Stomach smooth muscle (tissue), 2 donors: ENCODE data around the gene CASKIN2.
"Not testable (repeated sequence)": the region's sequence is repeated elsewhere in the genome, so short reads cannot be mapped to it uniquely, and the experiment has no call there.

Experiments
- H3K27ac ChIP-seq: one replicate; pipeline ENCODE4 v1.7.0; 2013; ENCODE audit warnings: mild to moderate bottlenecking, low read length, inconsistent platforms
- H3K27me3 ChIP-seq, 2 donors: one replicate each; pipeline ENCODE4 v1.7.0; 2013; ENCODE audit warnings: low read length in 2 of 2; ENCODE audit not compliant: insufficient read depth in 2 of 2, control insufficient read depth in 1 of 2
- H3K36me3 ChIP-seq, 2 donors: one replicate each; pipeline ENCODE4 v1.7.0; 2013; ENCODE audit warnings: low read length in 2 of 2; ENCODE audit not compliant: control insufficient read depth in 2 of 2, insufficient read depth in 2 of 2
- H3K4me1 ChIP-seq: one replicate; pipeline ENCODE4 v1.7.0; 2013; ENCODE audit warnings: low read length; ENCODE audit not compliant: control insufficient read depth, insufficient read depth
- H3K4me3 ChIP-seq, 2 donors: one replicate each; pipeline ENCODE4 v1.7.0; 2013; ENCODE audit warnings: low read length in 2 of 2
- H3K9ac ChIP-seq, 2 donors: one replicate each; pipeline ENCODE4 v1.7.0; 2013; ENCODE audit warnings: low read length in 2 of 2, mild to moderate bottlenecking in 1 of 2
- H3K9me3 ChIP-seq, 2 donors: one replicate each; pipeline ENCODE4 v1.7.0; 2013; ENCODE audit warnings: low read length in 2 of 2; ENCODE audit not compliant: control insufficient read depth in 2 of 2
- donor health status: healthy.
- donor health status: Pancreatic carcinoma.

Gene CASKIN2

GRCh38 chr17:75459590-75460267 lies 55.6 kb downstream of the CASKIN2 start:
- peaks cover 30% of the 10 kb centered on the region for H3K4me1 ChIP-seq
- no peaks in the 10 kb centered on the region for H3K27me3 ChIP-seq
- no peaks in the 10 kb centered on the region for H3K9me3 ChIP-seq
- H3K27ac ChIP-seq = no peak overlapping the region
- no peaks in the 10 kb centered on the region for H3K36me3 ChIP-seq
- H3K9ac ChIP-seq = no peak overlapping the region
- H3K4me3 ChIP-seq = peak overlapping the region in 1 of 2 donors; percentile 8

- Histone ChIP-seq H3K27me3 (no peaks in the 10 kb centered on the region), H3K9me3 (no peaks in the 10 kb centered on the region), H3K9ac (no peak overlapping the region), H3K36me3 (no peaks in the 10 kb centered on the region), H3K27ac (no peak overlapping the region), H3K4me1 (peaks cover 30% of the 10 kb centered on the region), H3K4me3 (no peak overlapping the region)
Measured at GRCh38 chr17:75459246-75459589, 56.1 kb downstream of the CASKIN2 start.

GRCh38 chr17:75457047-75457654 lies 58.2 kb downstream of the CASKIN2 start:
- Histone ChIP-seq H3K27me3 (no peaks in the 10 kb centered on the region), H3K4me3 (peak overlapping the region; percentile 93 to 98), H3K27ac (peak overlapping the region; percentile 88), H3K9me3 (no peaks in the 10 kb centered on the region), H3K36me3 (no peaks in the 10 kb centered on the region), H3K9ac (peak overlapping the region; percentile 95 to 98), H3K4me1 (peaks cover 30% of the 10 kb centered on the region)

GRCh38 chr17:75456417-75457046 lies 58.8 kb downstream of the CASKIN2 start, which contains the start of gene TMEM94:
Gene TMEM94, plus strand, starts transcription at chr17:75456635. Its CDS starts 15,271 bp downstream, at chr17:75471906.
- Histone ChIP-seq H3K27me3 (no peaks in the 10 kb centered on the region), H3K9ac (peak within 1 kb of the TSS; percentile 95 to 98), H3K27ac (peak within 1 kb of the TSS; percentile 88), H3K9me3 (no peaks in the 10 kb centered on the region), H3K4me1 (peaks cover 30% of the 10 kb centered on the region), H3K4me3 (peak within 1 kb of the TSS; percentile 93 to 98), H3K36me3 (no peaks in the 10 kb centered on the region)

GRCh38 chr17:75456039-75456416 lies 59.3 kb downstream of the CASKIN2 start:
- no peaks in the 10 kb centered on the region for H3K36me3 ChIP-seq
- H3K27me3 ChIP-seq = no peaks in the 10 kb centered on the region
- H3K27ac ChIP-seq = peak overlapping the region; percentile 88
- peak overlapping the region; percentile 38 to 93 for H3K4me3 ChIP-seq
- H3K4me1 ChIP-seq = peaks cover 30% of the 10 kb centered on the region
- peak overlapping the region; percentile 80 to 98 for H3K9ac ChIP-seq
- no peaks in the 10 kb centered on the region for H3K9me3 ChIP-seq

- H3K9me3 ChIP-seq, H3K36me3 ChIP-seq, H3K27ac ChIP-seq, H3K9ac ChIP-seq, H3K27me3 ChIP-seq, H3K4me3 ChIP-seq: not testable (repeated sequence)
- peaks cover 27% of the 10 kb centered on the region for H3K4me1 ChIP-seq
Measured at GRCh38 chr17:75454672-75455071, 60.7 kb downstream of the CASKIN2 start.

DNA sequence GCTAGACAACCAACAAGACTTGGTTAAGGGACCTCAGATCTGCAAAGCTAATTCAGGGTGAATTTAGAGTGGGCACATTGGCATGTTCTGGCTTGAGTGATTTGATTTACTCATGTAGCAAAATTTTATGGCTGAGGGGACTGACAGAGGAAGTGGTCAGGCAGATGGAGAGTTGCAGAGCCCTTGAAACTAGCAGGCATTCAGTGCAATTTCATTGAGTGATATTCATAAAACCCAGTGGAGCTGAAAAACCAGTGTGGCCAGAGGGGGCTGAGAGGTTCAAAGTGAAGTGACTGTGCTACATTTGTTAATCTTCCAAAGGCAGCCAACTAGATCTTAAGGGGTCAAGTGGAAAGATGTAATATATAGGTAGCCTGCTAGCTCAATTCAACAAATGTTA lies 61.1 kb downstream of the CASKIN2 start:
- Histone ChIP-seq H3K4me3 (no peak overlapping the region), H3K36me3 (no peaks in the 10 kb centered on the region), H3K9ac (no peak overlapping the region), H3K27me3 (no peaks in the 10 kb centered on the region), H3K4me1 (peaks cover 22% of the 10 kb centered on the region), H3K9me3 (no peaks in the 10 kb centered on the region), H3K27ac (no peak overlapping the region)

DNA sequence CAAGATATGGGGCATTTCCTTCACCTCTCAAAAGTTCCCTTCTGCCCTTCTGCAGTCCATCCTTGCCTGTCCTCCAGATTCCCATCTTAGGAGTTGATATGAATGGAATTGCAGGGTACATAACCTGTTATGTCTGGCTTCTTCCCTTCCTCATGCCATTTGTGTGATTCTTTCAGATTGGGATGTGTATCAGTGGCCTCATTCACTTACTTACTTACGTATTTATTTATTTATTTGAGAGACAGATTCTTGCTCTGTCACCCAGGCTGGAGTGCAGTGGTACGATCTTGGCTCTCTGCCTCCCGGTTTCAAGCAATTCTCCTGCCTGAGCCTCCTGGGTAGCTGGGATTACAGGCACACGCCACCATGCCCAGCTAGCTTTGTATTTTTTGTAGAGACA lies 65.1 kb downstream of the CASKIN2 start:
- H3K36me3 ChIP-seq = no peaks in the 10 kb centered on the region
- H3K27me3 ChIP-seq = no peaks in the 10 kb centered on the region
- no peak overlapping the region for H3K4me3 ChIP-seq
- H3K4me1 ChIP-seq = peaks cover under 1% of the 10 kb centered on the region
- H3K27ac ChIP-seq = no peak overlapping the region
- H3K9me3 ChIP-seq = no peaks in the 10 kb centered on the region
- H3K9ac ChIP-seq = no peak overlapping the region
